HG02571 (cell line): Measurements from ENCODE around the gene KRTAP12-2.

Experiments used
- ATAC-seq: cut with Tn5 transposase; IDR thresholded peaks from one replicate; pipeline ENCODE4 v1.9.1; 2021; ENCODE audit warnings: mild to moderate bottlenecking, moderate library complexity; ENCODE audit not compliant: unreplicated experiment

Gene KRTAP12-2, protein sequence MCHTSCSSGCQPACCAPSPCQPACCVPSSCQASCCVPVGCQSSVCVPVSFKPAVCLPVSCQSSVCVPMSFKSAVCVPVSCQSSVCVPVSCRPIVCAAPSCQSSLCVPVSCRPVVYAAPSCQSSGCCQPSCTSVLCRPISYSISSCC

GRCh38 chr21:44666401-44667320, at the start of gene KRTAP12-2:
Gene KRTAP12-2 (minus strand): TSS chr21:44666927. CDS start chr21:44666886, 41 bp downstream.
- no peak for ATAC-seq

GRCh38 chr21:44714905-44715304, 48.2 kb upstream of the KRTAP12-2 start:
- no peak for ATAC-seq

DNA sequence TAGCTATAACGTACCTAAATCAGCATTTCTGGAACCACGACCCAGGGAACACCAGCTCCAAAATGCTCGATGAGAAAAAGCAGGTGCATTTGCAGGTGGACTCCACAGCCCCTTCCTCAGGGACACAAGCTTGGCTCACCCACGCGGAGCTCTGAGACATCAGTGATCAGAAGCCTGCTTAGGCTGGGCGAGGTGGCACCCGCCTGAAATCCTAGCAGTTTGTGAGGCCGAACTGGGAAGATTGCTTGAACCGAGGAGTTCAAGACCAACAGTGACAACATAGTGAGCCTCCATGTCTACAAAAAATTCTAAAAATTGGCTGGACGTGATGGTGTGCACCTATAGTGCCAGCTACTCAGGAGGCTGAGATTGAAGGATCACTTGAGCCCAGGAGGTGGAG, 47.1 kb upstream of the KRTAP12-2 start:
- no peak for ATAC-seq

DNA sequence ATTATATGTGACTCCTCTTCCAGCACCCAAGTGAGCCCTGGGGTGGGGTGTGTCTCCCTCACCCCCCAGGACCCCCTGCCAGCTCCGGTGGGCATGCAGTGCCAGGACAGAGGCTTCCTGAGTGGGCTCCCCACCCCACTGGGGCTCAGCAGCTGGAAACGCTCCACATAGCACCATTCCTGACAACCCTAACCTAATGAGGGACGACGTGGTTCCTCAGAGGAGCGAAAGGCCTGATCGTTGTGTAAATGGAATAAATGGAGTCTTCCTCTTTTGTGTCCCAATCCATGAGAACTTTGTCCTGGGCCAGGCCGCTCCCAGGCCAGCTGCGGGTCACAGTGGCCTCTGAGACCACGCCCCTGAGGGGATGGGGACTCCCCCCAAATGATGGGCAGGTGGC, 46.4 kb upstream of the KRTAP12-2 start:
- no peak for ATAC-seq

DNA sequence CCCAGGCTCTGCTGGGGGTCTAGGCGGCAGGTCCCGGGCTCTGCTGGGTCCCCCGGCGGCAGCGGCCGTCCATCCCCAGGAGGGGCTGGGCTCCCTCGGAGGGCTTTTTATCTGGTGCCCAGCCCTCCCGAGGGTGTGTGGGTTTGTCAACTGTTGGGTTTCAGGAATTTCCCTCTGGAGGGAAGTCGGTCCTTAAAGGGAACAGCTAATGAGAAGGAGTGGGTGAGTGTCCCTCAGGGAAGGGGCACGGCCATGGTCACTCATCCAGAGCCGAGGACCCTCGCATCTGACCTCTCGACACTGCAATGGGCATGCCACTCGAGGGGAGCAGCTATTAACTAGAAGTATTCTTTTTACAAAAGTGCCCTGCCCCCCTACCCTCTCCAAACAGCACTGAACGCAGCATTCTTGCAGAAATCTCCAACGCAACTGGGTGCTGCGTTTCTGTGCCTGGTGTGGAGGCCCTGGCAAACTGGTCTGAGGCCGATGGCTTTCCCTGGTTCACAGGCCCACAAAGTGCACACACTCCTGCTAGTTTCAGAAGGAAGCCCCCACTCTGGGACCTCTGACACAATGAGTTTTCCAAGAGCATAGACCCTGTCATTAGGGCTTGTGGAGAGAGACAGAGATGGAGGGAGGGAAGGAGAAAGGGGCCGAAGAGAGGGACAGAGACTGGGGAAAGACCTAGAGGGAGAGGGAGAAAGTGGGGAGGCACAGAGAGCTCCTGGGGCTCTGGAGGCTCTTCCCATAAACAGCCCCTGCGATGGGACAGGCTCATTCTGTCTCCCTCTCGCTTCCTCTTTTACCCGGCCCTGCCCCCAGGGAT, 45.7 kb upstream of the KRTAP12-2 start:
- ATAC-seq: no peak

GRCh38 chr21:44711327-44712202, 44.8 kb upstream of the KRTAP12-2 start, which contains the start of gene TSPEAR:
Gene TSPEAR (minus strand): TSS chr21:44711572. CDS start chr21:44711514, 58 bp downstream.
- no peak for ATAC-seq

- ATAC-seq: no peak
Measured at GRCh38 chr21:44710756-44711326, 44.1 kb upstream of the KRTAP12-2 start.

- ATAC-seq: no peak
Measured at GRCh38 chr21:44710294-44710665, 43.6 kb upstream of the KRTAP12-2 start.

GRCh38 chr21:44709426-44710293, 42.9 kb upstream of the KRTAP12-2 start:
- no peak for ATAC-seq

- no peak for ATAC-seq
Measured at GRCh38 chr21:44708866-44709425, 42.2 kb upstream of the KRTAP12-2 start.

- ATAC-seq: no peak
Measured at GRCh38 chr21:44708213-44708865, 41.6 kb upstream of the KRTAP12-2 start.

DNA sequence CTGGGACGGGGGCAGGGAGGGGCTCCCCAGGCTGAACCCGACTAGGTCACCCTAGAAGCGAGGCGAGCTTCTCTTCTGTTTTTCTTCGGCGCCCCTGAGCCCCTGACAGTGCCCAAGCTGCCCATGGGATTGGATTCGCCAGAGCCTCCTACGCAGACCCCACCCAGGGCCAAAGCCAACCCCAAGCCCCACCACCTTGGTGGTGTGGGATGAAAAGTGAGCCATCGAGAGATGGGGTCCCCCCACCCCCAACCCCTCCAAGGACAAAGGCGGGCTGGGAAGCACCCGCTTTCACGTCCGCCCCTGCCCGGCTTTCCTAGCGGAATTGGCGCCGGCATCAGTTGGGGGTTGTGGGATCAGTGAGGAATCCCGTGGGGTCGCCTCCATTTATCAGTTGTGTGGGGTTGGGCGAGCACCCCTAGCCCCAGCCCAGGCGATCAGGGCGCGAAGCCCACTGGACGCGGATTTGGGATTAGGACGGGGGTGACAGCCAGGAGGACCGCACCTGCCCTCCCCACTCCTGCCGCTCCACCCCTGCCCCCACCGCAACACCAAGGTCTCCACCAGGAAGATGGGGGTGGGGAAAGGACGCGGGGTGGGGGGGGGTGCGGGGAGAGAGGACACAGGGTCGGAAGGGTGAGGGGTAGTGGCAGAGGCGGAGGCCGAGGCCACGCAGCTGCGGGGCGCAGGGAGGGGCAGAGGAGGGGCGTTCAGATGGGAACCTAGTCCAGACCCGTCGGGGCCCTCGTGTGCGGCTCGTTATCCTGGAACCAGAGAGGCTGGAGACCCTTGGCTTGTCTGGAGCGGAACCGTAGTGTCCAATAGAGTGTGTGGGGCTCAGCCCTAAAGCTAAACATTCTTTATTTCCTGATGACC, 40.2 kb upstream of the KRTAP12-2 start:
- ATAC-seq: no peak

DNA sequence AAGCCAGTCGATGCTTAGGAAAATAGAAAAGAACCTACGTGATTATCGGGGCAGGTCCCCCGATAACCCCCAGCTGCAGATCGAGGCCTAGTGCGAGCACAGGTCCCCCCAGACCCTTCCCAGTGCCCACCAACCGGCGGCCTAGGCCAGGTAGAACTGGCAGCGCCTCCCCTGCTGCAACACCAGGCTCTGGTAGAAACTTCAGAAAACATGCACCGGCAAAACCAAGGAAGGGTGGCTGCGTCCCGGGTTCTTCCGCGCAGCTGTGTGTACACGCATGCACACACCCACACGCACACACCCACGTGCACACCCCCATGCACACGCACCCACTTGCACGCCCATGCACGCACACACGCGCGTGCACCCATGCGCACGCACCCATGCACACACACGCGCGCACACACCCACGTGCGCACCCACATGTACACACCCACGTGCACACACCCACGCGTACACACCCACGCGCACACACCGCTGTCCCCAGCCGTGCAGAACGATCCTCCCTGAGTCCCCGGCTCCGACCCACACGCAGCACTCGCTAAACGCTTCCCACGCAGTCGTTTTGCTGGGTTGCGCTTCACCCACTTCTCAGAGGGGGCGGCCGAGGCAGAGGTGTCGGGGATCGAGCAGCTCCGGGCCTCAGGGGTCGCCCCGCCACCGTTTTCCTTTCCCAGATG, 39.4 kb upstream of the KRTAP12-2 start:
- ATAC-seq: no peak

DNA sequence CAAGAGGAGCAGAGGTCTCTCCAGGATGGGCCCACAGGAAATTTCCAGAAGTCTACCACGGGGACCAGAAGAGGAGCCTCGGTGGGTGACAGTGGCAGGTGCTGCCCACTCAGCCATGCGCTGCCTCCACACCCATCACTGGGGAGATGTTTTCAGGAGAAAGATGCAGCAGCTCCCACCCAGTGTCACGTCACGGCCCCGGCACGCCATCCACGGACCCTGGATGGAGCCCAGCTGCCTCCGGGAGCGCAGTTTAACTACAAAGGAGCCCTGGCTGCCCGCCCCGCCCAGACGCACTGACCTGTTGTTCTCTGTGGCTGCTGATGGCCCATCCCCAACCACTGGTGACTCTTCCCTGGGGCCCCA, 37.9 kb upstream of the KRTAP12-2 start:
- ATAC-seq: no peak

DNA sequence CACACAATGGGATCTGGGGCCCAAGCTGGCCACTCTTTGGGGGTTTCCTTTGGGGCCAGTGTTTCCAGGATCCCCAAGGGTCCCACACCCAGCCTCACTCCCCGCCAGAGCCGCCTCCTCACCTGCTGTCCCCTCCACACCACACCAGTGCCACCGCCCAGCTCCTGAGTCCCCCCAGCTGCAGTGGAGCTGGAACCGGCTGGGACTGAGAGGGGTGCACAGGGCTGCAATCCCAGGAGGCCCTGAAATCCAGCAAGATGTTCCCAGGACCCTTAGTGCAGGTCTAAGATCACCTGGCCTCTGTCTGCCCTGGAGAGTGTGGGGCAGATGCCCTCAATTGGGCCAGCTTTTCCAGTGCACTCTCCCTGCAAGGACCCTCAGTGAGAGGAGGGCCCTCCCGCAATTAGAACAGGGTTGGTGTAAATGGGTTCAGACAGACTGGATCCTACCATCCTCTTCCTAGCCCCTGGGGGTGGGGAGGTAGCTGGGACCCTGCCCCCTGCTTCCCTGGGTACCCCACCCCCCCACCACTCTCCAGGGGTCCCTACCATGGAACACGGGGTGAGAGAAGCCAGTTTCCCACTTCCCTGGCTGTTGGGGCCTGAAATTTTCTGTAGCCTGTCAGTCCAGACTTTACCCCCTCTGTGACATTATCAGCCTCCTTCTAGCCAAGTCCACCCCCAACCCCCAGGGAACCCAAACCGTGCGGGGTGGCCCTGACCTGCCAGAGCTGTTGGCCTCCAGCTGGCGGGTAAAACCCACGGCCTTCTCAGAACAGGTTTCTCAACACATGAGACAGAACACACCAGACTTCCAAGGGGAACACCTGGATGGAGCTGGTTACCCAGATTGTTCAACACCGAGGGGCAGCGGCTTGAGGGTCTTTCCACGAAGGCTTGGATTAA, 37.3 kb upstream of the KRTAP12-2 start:
- no peak for ATAC-seq
